ENCODE data around the gene SETBP1.

SETBP1 gene

GRCh38 chr18:45104049-45104395 is 423.3 kb downstream of the SETBP1 start:
- H3K4me3 ChIP-seq (ENCODE audit: low read depth, low read length): no peak overlapping the region
- TF ChIP-seq MAX (IDR thresholded peaks at IDR 0.05; ENCODE audit: low read depth, low read length) (no peak), MYC (IDR thresholded peaks at IDR 0.05; ENCODE audit: low read depth, low read length) (no peak), CTCF (IDR thresholded peaks at IDR 0.05; ENCODE audit: low read depth, low read length) (no peak), POLR2A (IDR thresholded peaks at IDR 0.05; ENCODE audit: extremely low read depth, insufficient read length) (no peak)
- no peak for DNase-seq (ENCODE audit: low read depth)

GRCh38 chr18:45106331-45106774 is 425.7 kb downstream of the SETBP1 start:
- TF ChIP-seq MAX (IDR thresholded peaks at IDR 0.05; ENCODE audit: low read depth, low read length) (peak; percentile 89), POLR2A (IDR thresholded peaks at IDR 0.05; ENCODE audit: extremely low read depth, insufficient read length) (no peak), MYC (IDR thresholded peaks at IDR 0.05; ENCODE audit: low read depth, low read length) (peak; percentile 89)
- H3K4me3 ChIP-seq (ENCODE audit: low read depth, low read length): no peak overlapping the region
- DNase-seq (ENCODE audit: low read depth): peak; percentile 91

- no peak for TF ChIP-seq MAX (IDR thresholded peaks at IDR 0.05; ENCODE audit: low read depth, low read length)
- no peak for TF ChIP-seq MYC (IDR thresholded peaks at IDR 0.05; ENCODE audit: low read depth, low read length)
- no peak for TF ChIP-seq CTCF (IDR thresholded peaks at IDR 0.05; ENCODE audit: low read depth, low read length)
- TF ChIP-seq POLR2A (IDR thresholded peaks at IDR 0.05; ENCODE audit: extremely low read depth, insufficient read length): no peak
- no peak for DNase-seq (ENCODE audit: low read depth)
- no peak overlapping the region for H3K4me3 ChIP-seq (ENCODE audit: low read depth, low read length)
Observed at GRCh38 chr18:45107425-45107824, 426.7 kb downstream of the SETBP1 start.

GRCh38 chr18:45108754-45109153 is 428.1 kb downstream of the SETBP1 start:
- DNase-seq (ENCODE audit: low read depth): no peak
- no peak for TF ChIP-seq CTCF (IDR thresholded peaks at IDR 0.05; ENCODE audit: low read depth, low read length)
- TF ChIP-seq POLR2A (IDR thresholded peaks at IDR 0.05; ENCODE audit: extremely low read depth, insufficient read length): no peak
- TF ChIP-seq MAX (IDR thresholded peaks at IDR 0.05; ENCODE audit: low read depth, low read length): no peak
- no peak for TF ChIP-seq MYC (IDR thresholded peaks at IDR 0.05; ENCODE audit: low read depth, low read length)
- no peak overlapping the region for H3K4me3 ChIP-seq (ENCODE audit: low read depth, low read length)

- TF ChIP-seq MAX (IDR thresholded peaks at IDR 0.05; ENCODE audit: low read depth, low read length) (no peak), CTCF (IDR thresholded peaks at IDR 0.05; ENCODE audit: low read depth, low read length) (no peak), MYC (IDR thresholded peaks at IDR 0.05; ENCODE audit: low read depth, low read length) (no peak), POLR2A (IDR thresholded peaks at IDR 0.05; ENCODE audit: extremely low read depth, insufficient read length) (no peak)
- no peak overlapping the region for H3K4me3 ChIP-seq (ENCODE audit: low read depth, low read length)
Observed at GRCh38 chr18:45109271-45109670, 428.6 kb downstream of the SETBP1 start.

GRCh38 chr18:45109706-45110105 is 429.0 kb downstream of the SETBP1 start:
- DNase-seq (ENCODE audit: low read depth): no peak
- H3K4me3 ChIP-seq (ENCODE audit: low read depth, low read length): no peak overlapping the region
- TF ChIP-seq CTCF (IDR thresholded peaks at IDR 0.05; ENCODE audit: low read depth, low read length) (no peak), MYC (IDR thresholded peaks at IDR 0.05; ENCODE audit: low read depth, low read length) (no peak), POLR2A (IDR thresholded peaks at IDR 0.05; ENCODE audit: extremely low read depth, insufficient read length) (no peak), MAX (IDR thresholded peaks at IDR 0.05; ENCODE audit: low read depth, low read length) (no peak)

More at GRCh38 chr18:45109271-45109670, 428.6 kb downstream of the SETBP1 start:
- no peak for DNase-seq (ENCODE audit: low read depth)

Measured in NB4 (cell line).